Middle frontal gyrus (tissue), 1 donor: Measurements from ENCODE around the gene C5orf15.

ENCODE experiments used
- DNase-seq: peaks from one replicate; pipeline ENCODE4 v3.0.0-alpha.2; 2015; ENCODE audit warnings: low spot score; ENCODE audit errors: extremely low spot score

The C5orf15 gene

GRCh38 chr5:133968204-133968980, at the start of gene C5orf15:
C5orf15 (minus strand) TSS chr5:133968625; CDS start chr5:133968584, 41 bp downstream.
- peak; percentile 94 for DNase-seq

DNA sequence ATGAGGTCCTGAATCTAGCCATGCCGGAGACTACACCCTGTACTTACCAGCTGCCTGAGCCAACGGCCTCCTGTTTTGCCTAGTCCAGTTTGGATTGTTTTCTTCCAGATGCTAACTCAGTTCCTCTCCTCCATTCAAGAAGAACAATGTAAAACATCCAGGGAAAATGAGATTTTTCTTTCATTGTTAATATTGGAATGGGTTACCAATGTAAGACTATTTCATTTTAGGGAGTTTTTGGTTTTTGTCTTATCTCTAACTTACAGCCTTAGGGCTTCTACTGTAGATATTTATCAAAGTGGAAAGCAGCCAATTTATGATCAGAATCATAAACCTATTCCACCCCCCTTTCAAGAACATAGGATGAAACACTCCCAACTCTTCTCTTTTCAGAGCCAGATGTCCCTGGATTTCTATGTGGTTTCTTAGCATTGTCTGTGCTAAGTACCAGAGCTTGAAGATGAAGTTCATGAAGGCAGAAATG, 39.9 kb upstream of the C5orf15 start:
- no peak for DNase-seq

DNA sequence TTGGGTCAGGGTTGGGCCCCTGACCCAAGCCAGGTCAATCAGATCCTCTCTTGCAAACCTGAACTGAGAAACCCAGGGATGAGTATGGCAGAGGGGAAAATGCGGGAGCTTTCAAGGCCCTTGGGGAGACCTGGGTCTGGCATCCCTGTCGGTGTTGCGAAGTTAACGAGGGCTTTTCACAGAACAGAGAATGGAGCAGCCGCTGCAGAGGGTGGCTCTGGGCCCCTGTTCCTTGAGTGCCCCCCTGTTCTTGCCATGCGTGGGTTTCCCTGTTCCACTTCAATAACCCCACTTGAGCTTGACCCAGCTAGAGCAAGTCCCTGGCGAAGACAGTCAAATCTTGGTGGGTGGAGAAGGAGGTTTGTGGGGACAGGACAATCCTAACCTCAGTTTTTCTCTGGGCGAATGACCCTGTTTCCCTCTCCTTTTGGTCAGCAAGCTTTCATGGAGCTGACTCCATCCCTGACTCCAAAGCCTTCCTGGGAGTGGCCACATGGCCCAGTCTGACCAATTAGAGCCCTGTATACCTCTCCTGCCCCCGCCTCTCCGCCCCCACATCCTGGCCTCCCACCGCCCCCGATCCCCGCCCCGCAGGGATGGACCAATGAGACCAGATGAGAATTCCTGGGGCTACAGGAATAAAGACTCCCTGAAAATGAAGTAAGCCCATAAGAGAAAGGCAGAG, 39.3 kb upstream of the C5orf15 start:
- DNase-seq, result no peak

- no peak for DNase-seq
Measured at GRCh38 chr5:134006115-134006514, 37.7 kb upstream of the C5orf15 start.

GRCh38 chr5:134005417-134006061, 37.1 kb upstream of the C5orf15 start:
- DNase-seq, result no peak

- DNase-seq, result peak; percentile 55
Measured at GRCh38 chr5:134004626-134005416, 36.4 kb upstream of the C5orf15 start, which contains the start of gene VDAC1. VDAC1 (minus strand) TSS chr5:134004975; CDS start chr5:133993012, 11,963 bp downstream.

DNA sequence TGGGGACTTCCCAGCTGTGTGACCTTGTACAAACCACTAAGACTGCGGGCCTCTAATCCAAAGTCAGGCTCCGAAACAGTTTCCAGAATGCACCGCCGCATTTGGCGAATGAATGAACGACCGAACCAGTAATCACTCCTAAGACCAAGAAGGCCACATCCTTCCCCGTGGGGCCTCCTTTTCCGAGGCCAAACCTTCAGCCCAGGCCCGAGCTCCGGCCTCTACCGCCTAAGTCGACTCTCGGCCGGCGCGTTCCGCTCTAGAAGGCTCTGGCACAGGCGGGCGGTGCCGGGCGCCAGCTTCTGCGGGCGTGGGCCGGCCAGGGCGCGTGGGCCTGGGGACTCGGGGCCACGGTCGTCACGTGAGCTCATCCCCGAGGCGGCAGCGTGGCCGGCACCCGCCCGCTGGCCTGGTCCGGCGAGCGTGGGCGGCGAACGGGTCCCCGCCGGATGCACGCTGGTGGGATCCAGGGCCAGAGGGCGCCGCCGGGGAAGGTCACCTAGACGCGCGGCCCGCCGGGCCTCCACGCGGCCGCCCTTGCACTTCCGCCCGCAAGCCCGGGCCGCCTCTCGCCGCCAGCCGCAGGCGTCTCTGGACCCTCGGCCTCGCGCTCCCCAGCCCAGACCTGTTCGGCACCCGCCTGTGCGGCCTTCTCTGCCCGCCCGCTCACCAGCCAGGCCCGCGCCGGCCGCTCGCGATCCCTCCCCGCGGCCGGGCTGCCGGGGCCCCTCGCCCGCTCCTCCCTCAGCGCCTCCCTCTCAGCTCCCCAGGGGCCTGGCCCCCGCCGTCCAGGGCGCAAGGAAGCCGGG, 35.6 kb upstream of the C5orf15 start:
- no peak for DNase-seq

- DNase-seq, result no peak
Measured at GRCh38 chr5:134003064-134003816, 34.8 kb upstream of the C5orf15 start.

DNA sequence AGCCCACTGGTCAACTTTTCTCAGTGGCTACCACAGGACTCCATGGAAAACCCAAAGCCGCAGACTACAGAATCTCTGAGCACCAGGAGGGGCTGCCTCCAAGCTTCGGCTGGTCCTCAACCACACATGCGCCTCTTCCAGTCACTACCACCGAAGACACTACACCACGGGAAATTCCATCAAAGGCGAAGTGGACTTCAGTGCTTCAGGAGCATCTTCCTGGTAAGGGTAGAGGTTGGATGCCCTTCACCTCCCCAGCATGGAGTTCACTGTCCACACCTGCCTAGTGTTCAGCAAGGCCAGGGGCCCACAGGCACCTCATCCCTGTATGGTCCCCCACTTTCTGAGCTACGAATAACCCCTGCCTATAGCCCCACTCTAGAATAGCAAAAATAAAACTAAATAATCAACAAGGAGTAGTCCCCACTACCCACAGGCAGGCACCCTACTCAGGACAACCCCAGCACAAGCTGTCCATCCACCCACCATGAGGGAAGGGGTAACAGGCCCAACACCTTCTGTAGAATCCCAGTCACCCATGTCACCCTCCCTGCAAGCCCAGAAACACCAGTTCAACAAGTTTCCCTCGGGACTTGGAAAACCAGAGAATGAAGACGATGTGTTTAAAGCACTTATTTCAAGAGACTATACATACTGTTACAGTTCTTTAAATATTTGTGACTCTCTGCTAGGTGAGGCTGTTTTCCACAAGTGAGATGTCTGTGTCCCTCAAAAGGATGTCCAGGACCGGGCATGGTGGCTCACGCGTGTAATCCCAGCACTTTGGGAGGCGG, 33.7 kb upstream of the C5orf15 start:
- no peak for DNase-seq

DNA sequence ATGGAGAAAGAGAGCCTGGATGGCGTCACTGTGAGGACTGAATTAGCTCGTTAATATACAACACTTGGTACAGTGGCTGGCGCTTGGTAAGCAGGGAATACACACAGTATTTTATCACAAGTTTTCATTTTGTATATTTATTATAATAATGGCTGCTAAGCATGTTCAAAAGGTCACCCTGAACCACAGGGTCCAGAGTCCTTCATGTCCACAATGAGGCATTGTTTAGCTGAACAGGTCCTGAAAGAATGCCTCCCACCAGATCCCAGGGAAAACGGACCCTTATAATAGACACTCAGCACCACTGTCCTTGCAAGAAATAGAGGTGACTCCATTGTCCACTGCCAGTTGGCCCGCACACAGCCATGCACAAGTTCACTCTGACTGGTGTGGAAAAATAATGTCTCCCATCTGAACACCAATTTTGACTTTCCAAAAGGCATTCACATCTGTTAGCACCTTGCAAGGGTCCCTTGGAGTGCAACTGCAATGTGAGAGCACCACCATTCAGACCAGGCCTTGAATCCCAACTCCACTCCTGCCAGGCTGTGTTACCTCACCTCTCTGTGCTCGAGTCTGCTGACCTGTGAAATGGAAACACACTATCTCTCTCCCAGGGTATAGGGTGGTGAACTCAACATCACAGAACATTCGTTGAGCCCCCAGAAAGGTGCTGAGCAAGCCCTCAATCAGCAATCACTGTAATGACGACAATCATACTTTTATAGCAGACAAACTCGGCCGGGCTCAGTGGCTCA, 32.5 kb upstream of the C5orf15 start:
- no peak for DNase-seq

DNA sequence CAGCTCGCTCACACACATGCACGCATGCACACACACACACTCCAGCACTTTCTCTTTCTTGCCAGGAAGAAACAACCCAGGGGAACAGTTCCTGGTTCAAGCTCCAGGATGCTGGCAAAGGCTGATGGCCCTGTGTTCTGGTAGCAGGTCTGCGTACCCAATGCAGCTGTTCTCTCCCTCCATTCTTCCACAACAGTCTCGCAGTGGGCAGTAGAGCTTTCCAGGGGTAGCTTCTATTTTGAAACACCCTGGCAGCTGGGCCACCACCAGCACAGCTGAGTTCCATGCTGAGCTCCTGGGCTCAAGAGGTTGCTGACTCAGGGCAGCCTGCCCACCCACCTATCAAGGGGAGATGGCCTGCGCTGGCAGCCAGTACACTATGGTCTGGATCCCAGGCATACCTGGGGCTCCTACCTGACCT, 31.7 kb upstream of the C5orf15 start:
- no peak for DNase-seq

GRCh38 chr5:133998807-133999206, 30.4 kb upstream of the C5orf15 start:
- no peak for DNase-seq

GRCh38 chr5:133998042-133998441, 29.6 kb upstream of the C5orf15 start:
- DNase-seq, result no peak

DNA sequence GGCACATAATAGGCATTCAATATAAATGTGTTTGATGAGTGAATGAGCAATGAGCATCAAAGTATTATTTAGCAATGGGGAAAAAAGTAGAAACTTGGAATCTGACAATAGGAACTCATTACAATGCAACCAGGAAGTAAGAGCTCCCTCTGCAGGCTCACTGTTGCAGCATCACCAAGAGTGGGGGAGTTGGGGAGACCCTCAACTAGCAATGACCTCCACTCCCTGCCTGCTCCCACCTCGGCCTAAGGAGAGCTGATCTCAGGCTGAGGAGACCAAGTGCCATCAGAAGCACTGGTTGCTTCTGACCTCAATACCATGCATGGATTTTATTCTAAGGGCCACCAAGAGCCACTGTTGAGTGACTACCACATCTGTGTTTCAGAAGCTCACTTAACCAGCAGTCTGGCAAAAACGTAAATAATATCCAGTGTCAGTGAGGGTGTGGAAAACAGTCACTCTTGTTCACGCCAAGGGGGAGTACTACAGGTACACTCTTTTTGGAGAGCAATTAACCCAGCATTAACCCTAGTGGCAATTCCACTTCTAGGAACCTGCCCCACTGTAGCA, 28.3 kb upstream of the C5orf15 start:
- no peak for DNase-seq

DNA sequence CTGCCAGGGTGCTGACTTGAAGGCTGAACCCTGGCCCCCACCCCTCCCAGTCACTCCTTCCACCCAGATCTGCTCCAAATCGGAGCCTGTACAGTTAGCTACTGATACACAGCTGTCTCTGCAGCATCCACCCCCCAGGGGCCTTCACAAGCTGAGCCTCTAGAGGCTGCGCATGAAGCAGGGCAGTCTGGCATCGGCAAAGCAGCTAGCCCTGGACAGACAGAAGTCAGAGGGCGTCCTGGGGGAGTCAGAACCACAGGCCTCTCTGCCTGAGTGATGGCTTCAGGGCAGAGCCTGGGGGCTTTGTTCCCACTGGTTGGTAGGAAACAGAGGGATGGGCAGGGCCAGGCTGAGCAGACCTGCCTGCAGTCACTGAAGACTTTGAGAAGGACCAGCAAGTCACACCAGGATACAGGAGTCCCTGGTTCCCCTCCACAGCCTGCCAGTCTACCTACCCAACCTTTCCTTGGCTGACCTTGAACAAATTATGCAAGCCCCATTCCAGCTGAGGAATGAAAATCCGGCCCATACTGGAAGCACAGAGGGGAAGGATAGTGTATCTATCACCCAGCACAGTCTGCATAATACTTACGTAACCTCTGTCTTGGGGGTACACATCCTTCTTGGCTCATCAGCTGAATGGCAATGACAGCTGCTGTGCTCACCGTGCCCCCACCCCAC, 27.6 kb upstream of the C5orf15 start:
- no peak for DNase-seq

GRCh38 chr5:133995341-133995740, 26.9 kb upstream of the C5orf15 start:
- no peak for DNase-seq

DNA sequence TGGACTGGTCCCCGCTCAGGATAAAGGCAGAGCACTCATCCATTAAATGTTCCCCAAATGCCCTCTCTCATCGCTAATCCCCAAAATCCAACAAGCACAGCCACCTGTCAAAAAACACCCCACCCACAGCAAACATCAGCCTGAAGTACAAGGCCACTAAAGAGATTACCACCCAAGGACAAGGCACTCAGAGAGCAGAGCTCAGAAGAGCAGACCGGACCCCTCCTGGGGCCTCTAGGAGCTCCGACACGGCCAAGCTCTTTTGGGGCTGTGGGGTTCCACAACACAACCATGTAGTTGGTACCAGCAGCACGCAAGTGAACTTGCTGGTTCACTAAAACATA, 26.5 kb upstream of the C5orf15 start:
- no peak for DNase-seq
